Fibroblast of skin of back (primary cell): Measurements from ENCODE around the gene DDN.

Experiments
- DNase-seq: peaks from one replicate; pipeline ENCODE4 v3.0.0-alpha.2; 2013

The DDN gene

GRCh38 chr12:49031573-49032161 is 32.5 kb upstream of the DDN start:
- DNase-seq = no peak

GRCh38 chr12:49030714-49031572 is 31.8 kb upstream of the DDN start:
- DNase-seq = no peak

GRCh38 chr12:49030119-49030518 is 30.9 kb upstream of the DDN start:
- DNase-seq = no peak

- DNase-seq = no peak
Observed at GRCh38 chr12:49028666-49029275, 29.6 kb upstream of the DDN start.

- DNase-seq = no peak
Observed at GRCh38 chr12:49027846-49028555, 28.8 kb upstream of the DDN start.

- DNase-seq = no peak
Observed at GRCh38 chr12:49026678-49027480, 27.7 kb upstream of the DDN start.

- no peak for DNase-seq
Observed at GRCh38 chr12:49026101-49026500, 26.9 kb upstream of the DDN start.

- no peak for DNase-seq
Observed at GRCh38 chr12:49025463-49025862, 26.3 kb upstream of the DDN start.

- no peak for DNase-seq
Observed at GRCh38 chr12:49024543-49024942, 25.4 kb upstream of the DDN start.

GRCh38 chr12:49023812-49024211 is 24.6 kb upstream of the DDN start:
- DNase-seq = no peak

- no peak for DNase-seq
Observed at GRCh38 chr12:49022558-49023178, 23.5 kb upstream of the DDN start.

GRCh38 chr12:49021292-49021915 is 22.2 kb upstream of the DDN start:
- no peak for DNase-seq

- no peak for DNase-seq
Observed at GRCh38 chr12:49020441-49020840, 21.3 kb upstream of the DDN start.

- peak; percentile 55 for DNase-seq
Observed at GRCh38 chr12:49019443-49020324, 20.5 kb upstream of the DDN start.

- no peak for DNase-seq
Observed at GRCh38 chr12:49019120-49019430, 19.9 kb upstream of the DDN start.

GRCh38 chr12:49018261-49019119 is 19.3 kb upstream of the DDN start, which contains the start of gene PRKAG1:
TSS of gene PRKAG1 (minus strand) at chr12:49018776. CDS start at chr12:49018740, 36 bp downstream.
- DNase-seq = peak; percentile 97

GRCh38 chr12:49017891-49018260 is 18.7 kb upstream of the DDN start:
- DNase-seq = peak; percentile 57

GRCh38 chr12:49015196-49015595 is 16.0 kb upstream of the DDN start:
- no peak for DNase-seq

- peak; percentile 45 for DNase-seq
Observed at GRCh38 chr12:49014547-49014946, 15.4 kb upstream of the DDN start.
